ENCODE results near the gene BBS2. TPM values are rescaled to one million over a fixed set of nuclear protein-coding genes. Genes with fewer than 3 reads are reported as not detected.

BBS2 gene
- total RNA-seq, 1 donor from 2014 or later, result 37.5 TPM

DNA sequence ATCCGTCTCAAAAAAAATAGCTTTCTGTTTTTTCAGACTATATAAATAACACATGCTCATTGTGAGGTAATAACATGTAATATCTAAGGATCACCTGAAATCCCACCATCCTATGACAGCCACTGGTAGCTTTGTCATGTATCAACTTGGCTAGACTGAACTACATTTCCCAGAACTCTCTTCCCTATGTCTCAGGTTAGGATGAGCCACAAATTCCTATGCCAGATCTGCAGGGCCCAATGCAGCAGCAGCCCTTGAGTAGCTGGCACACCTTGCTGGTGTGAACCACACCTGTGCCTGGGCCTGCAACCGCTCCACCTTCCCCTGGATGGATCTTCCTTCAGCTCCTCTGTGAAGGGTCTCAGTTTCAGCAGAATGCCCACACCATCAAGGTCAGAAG, 40.4 kb downstream of the BBS2 start:
- no peak for DNase-seq (ENCODE audit: extremely low read depth, low read depth, low spot score)

DNA sequence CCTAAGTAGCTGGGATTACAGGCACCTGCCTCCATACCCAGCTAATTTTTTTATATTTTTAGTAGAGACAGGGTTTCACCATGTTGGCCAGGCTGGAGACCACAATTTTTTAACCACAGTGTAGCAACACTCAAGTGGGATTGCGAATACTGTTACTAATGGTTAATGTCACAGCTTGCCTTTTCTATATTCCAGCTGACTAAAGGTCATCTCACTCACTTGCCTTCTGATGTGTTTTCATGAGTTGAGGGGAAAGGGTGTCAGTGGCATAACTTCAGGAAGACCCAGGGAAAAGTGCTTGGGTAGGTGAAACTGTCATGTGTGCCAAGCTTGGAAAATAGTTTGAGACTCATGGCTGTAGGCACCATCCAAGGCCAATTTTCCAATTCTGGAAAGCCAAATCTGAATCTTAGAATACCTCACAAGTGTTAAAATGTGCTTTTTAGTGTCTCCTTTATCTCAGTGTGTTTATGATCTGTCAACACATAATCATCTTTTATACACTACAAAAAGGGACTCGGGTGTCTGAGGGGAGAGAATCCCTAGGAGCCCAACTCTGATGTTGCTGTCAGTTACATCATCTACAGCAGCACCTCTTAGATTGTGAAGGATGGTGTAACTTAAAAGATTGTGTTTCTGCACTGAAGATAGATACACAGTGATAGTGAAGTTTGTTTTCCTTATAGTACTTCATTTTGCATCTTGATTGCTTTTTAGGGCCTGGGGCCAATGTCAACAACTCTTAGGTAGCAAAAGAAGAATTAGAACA, 41.4 kb downstream of the BBS2 start:
- no peak for DNase-seq (ENCODE audit: extremely low read depth, low read depth, low spot score)

DNA sequence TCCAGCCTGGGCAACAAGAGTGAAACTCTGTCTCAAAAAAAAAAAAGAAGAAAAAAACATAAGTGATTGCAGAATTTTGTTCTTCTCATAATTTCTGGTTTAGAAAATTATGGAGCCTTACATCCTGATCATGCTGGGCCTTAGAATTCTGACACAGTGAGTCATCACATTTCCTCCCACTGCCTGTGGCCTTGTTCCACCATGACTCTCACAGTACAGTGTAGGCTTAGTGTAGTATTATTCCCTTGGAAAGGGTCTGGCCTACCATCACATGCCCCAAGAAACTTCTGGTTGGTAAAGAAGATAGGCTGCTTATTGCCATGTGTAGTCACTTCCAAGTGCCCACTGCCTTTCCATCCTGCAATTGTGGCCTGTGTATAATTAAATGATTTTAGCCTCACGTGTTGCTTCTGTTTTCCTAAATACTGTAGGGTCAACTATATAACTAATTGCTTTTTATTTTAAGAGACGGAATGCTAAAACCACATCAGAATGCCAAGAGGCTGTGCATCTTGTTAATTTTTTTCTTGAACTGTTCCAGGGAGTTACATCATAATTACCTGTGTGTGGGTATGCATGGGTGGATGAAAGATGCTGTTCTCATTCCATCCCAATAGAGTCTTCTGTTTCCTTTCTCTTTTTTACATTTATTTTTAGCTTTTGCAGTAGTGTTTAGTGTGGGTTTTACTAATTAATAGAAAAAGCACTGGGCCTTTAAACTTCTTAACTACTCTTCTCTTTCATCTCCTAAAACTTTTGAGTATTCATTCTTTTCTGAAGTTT, 42.5 kb downstream of the BBS2 start:
- peak; percentile 54 for DNase-seq (ENCODE audit: extremely low read depth, low read depth, low spot score)

DNA sequence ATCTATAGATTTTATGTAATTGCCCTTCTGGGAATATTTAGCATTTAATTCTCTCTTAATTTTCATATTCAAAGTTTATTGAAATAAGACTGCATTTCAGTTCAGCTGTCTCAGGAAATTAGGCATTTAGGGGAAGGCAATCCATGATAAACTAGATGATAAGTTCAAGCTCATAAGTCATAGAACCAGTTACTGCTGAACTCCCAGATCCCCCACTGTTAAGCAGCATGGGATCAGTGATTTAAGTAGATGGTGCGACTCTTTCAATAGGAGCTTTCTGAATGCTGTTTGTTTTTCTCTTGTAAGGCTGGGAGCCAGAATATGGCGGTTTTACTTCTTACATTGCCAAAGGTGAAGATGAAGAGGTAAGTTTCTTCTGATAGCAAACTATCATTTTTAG, 44.6 kb downstream of the BBS2 start:
- DNase-seq (ENCODE audit: extremely low read depth, low read depth, low spot score), result no peak

DNA sequence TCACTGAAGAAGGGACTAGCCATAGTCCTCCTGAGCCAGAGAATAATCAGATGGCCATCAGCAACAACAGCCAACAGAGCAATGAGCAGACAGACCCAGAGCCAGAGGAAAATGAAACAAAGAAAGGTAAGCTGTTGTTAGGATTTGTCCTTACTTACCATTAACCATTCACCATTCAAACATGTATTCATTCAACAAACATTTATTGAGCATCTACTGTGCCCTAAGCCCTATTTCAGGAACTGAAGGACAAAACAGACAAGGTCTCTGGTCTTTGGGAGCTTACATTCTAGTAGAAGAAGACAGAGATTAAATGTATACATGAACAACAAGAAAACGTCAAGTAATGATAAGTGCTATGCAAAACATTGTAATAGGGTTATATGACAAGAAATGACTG, 49.2 kb downstream of the BBS2 start:
- DNase-seq (ENCODE audit: extremely low read depth, low read depth, low spot score), result no peak

DNA sequence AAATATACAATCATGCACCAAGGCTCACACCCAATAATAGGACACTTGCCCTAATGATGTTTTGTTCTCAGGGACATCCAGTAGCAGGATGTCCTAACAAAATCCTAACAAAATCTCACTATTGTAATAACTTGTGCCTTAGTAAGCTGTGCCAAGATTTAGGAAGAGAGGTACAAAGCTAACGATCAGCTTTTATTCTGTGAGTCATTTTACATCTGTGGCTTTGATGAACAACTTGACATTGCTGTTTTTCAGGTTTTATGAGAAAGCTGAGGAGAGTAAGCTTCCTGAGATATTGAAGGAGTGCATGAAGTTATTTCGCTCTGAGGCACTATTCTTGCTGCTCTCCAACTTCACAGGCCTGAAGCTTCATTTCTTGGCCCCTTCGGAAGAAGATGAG, 49.6 kb downstream of the BBS2 start:
- no peak for DNase-seq (ENCODE audit: extremely low read depth, low read depth, low spot score)

DNA sequence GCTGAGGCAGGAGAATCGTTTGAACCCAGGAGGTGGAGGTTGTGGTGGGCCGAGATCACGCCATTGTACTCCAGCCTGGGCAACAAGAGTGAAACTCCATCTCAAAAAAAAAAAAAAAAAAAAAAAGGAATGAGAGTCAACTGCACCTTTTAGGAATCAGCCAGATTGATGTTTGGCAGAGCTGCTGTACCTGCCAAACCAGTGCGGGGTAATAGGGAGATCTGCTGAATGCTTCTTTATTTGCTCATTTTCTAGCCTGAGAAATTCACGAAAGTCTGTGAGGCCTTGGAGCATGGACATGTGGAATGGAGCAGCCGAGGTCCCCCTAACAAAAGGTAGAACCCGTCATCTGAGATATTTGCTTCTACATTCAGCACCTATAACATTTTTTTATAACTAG, 50.1 kb downstream of the BBS2 start:
- DNase-seq (ENCODE audit: extremely low read depth, low read depth, low spot score), result no peak

DNA sequence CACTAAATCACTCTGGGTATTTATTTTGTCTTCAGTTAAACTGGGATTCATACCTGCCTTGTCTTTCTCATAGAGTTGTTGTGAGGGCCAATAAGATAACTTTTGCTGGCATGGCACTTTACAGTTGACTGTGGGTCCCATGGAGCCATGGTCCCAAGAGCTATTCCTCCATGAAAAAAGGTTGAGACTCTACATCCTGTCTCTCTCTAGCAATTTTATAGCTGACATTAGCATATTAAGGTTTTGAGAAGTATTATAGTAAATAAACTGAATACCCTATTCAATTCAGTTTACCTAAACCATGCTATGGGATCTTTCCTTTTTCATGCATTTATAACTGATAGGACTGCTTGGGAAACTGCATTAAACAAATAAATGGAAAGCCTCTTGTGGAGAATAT, 51.0 kb downstream of the BBS2 start:
- DNase-seq (ENCODE audit: extremely low read depth, low read depth, low spot score), result no peak

DNA sequence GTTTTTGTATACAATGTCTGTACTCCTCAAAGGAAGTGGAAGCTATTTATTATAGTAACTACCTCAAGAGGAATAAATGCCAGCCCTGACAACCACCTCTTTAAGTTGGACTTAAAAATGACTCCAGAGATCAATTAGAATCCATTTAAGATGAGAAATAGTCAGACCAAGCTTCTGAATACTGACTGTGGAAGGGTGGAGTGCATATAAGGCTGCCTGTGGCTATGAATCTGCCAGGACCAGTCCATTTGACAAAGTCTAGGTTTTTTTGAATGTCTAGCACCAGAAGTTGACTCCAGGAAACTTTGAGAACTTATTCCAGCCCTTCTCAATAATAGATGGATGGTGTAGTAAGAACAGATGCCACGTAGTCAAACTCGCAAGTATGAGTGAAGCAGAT, 53.5 kb downstream of the BBS2 start:
- no peak for DNase-seq (ENCODE audit: extremely low read depth, low read depth, low spot score)

DNA sequence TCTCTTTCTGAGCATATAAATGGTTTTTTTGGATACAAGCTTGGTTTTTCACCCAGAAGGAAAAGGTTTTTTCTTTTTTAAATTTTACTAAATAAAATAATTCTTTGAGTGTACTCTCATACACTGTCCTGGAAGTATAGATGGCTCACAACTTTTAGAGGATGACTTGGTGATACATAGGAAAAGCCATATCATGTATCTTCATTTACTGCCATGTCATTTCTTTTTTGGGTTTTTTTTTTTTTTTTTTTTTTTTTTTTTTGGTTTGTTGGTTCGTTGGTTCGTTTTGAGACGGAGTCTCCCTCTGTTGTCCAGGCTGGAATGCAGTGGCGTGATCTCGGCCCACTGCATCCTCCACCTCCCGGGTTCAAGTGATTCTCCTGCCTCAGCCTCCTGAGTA, 56.7 kb downstream of the BBS2 start:
- no peak for DNase-seq (ENCODE audit: extremely low read depth, low read depth, low spot score)

DNA sequence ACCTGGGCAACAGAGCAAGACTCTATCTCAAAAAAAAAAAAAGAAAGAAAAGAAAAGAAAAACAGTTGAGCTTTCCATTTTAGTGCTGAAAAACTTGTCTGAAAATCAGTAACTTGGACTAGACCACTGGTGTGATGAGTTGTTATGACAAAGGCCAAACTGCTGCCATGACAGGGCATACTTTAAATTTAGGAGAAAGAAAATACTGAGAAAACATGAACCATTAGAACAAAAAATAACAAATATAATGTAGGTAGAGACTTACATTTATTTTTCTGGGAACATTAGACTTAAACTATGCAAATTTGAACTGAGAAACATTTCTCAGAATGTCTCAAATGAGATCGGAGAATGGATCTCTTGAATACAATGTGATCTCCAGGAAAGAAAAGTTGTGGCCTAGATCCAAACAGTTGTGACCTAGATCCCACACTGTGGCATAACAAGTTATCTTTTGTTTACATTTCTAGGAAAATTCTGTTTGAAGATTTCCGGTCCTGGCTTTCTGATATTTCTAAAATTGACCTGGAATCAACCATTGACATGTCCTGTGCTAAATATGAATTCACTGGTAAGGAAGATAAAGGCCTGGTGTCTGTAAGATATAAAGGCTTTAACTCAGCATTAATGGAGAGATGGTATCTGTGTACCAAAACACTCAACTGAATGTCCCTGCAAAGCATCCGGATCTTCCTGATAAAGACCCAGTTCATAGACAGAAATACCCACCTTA, 57.6 kb downstream of the BBS2 start:
- DNase-seq (ENCODE audit: extremely low read depth, low read depth, low spot score), result no peak

DNA sequence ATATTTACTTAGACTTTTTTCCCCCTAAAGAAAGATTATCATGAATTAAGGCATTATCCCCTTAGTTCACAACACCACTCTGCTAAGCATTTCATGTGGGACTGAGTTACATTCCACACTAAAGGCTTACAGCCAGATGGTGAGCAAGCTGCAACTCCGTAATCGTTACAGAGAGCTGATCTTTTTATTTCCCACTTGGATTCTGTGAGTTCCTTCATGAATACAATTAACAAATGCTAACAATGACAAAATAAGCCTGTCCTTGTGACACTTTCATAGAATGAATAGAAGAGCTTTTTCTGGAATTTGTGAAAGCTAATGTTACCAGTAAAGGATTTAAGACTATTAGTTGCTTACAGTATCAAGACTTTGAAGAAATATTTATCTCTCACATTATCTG, 59.7 kb downstream of the BBS2 start:
- DNase-seq (ENCODE audit: extremely low read depth, low read depth, low spot score), result no peak

DNA sequence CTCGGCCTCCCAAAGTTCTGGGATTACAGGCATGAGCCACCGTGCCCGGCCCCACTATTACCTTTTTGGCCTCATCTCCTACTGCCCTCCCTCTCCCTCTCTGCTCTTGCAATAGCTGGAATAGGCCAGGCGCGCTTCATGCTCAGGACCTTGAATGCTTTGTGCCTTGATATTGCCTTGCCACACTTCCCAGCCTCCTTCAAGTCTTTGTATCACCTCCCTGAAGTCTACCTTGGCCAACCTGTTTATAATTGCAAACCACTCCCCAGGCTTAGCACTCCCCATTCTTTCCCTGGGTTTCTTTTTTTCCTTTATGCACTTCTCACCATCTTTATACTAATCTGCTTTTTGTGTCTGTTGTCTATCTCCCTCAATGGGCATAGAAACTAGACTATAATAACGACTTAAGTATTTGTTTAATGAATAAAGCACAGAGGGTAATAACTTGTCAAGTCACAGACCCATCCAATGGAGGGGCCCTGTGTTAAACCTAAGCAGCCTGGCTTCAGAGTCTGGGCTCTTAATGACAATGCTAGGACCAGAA, 61.8 kb downstream of the BBS2 start:
- DNase-seq (ENCODE audit: extremely low read depth, low read depth, low spot score), result no peak

DNA sequence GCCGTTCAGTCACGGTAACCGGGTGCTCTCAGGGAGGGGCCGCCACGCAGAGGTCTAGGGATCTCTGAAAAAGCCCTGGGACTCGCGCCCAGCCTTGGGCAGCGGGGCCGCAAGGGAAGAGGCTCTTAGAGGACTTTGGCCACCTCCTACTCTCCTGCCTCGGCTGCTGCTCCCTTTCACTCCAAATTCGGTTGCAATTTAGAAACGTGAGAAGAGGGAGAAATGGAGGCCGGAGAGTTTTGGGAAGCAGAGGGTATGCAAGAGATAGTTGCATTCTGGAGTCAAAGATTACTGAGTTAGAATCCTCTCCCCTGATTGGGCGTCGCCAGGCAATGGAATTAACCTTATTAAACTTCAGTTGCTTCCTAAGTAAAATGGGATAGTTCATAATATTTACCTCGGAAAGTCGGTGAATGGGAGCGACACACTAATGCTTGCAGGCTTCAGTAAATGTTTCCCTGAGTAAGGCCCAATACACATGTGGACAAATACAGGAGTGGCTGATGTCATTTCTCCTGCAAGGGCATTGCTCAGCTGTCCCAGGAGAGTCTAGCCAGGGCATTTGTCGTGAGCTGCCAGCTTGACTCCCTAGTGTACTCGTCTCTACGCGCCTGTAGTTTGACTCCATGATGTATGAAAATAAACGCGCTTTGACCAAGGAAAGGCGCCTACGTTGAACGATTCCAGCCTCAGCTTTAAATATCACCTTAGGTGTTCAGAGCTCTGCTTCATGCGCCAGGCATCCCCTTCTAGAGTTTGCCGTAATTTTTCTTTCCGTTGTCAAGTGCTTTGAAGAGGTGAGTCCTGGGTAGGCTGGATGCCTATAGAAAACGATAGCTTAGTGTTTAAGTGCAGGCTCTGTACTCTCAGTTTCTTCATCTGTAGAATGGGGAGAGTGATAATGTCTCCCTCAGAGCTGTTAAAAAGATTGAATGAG, 67.8 kb downstream of the BBS2 start:
- DNase-seq (ENCODE audit: extremely low read depth, low read depth, low spot score), result no peak

DNA sequence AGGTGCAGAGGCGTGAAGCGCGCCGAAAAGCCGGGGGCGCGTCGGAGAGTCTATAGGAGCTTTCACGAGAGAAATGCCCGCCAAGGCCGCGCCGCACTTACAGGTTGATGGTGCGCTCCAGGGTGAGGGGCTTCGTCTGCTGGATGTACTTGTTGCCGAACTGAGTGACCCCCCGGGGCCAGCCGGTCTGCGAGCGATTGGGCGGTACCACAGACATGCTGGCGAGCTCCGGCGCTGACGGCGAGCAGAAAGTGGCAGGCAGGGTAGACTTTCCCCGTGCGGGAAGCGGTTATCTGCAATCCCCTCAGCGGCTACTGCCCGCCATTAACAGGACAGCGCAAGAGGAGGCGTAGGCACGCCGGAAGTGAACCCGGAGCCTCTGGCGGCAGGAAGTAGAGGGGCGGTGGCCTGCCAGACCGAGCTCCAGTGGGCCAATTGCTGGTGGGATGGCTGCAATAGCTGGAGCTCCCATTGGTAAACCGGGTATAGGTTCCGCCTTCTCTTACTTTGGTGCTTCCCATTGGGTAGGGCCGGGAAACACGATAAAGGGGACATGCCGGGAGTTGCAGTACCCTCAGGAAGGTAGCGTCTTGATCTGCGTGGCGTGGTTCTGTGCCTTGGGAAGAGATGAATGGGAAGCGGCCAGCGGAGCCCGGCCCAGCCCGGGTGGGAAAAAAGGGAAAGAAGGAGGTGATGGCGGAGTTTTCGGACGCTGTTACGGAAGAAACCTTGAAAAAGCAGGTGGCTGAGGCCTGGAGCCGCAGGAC, 68.7 kb downstream of the BBS2 start, which contains the start of the genes NUDT21 and OGFOD1:
Gene NUDT21, minus strand, starts transcription at position 347 of the 767 bp plus-strand sequence. Its CDS starts 130 bp downstream, at position 217.
Gene OGFOD1, plus strand, starts transcription at position 569 of the 767 bp plus-strand sequence. Its CDS starts 59 bp downstream, at position 628.
- DNase-seq (ENCODE audit: extremely low read depth, low read depth, low spot score), result peak; percentile 85

DNA sequence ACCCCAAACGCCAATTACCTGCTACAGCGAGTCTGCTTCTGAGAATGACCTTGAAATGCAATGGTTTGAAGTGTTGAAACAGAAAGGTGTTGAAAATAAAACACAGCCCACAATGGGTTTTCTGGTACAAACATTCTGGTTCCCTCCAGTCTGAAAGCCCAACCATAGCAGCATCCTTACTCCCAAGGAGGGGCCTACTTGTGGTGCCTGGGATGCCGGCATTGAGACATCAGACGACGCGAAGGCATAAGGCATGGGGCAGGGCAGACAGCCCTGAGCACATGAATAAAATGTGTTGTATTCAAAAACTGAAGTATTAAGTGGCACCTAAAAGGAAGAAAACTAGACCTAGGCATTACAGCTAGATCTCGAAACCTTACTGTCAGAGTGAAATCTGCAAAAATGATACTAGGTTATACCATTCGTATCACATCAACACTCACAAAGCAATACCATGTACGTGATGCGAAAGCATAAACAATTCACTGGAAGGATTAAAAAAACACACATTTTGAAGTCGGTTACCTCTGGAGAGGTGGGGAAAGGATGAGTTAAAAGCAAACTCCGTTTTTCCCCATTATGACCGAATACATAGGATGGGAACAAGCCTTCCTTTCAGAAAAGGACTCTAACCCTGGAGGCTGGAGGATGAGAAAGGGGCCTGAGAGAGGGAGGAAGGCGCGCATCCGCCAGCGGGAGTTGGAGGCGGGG, 69.4 kb downstream of the BBS2 start:
- no peak for DNase-seq (ENCODE audit: extremely low read depth, low read depth, low spot score)

DNA sequence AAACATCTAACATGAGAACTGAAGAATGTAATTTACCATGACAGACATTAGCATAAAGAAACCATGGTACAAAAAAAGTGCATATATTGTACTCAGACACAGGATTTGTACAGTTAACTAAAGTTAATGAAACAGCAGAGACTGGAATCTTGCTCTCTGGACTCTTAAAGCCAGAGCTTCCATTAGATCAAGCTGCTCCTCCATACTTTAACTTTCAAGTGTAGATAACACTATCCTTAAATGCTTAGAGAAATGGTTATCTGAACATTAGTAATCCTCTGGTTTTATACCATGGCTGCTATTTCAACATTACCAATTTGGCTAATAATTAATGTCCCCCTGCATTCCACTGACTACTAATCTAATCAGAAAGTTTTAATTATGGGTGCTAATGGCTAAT, 71.8 kb downstream of the BBS2 start:
- DNase-seq (ENCODE audit: extremely low read depth, low read depth, low spot score), result no peak

DNA sequence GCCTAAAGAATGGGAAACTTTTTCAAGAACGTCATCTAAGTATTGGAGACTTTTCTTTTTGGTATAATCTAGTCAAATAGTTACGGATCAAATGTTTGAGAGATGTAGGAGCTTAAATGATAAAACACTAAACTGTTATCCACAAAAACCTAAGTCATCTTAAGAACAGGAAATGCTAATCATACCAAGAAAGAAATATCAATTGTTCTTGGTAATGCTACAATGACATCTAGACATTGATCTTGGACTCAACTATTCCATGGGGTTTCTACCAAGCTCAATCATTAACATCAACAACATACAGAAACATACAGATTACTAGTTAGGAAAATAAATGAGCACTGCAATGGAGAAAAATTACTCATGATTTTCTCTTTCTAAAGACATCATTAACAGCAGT, 72.5 kb downstream of the BBS2 start:
- no peak for DNase-seq (ENCODE audit: extremely low read depth, low read depth, low spot score)

DNA sequence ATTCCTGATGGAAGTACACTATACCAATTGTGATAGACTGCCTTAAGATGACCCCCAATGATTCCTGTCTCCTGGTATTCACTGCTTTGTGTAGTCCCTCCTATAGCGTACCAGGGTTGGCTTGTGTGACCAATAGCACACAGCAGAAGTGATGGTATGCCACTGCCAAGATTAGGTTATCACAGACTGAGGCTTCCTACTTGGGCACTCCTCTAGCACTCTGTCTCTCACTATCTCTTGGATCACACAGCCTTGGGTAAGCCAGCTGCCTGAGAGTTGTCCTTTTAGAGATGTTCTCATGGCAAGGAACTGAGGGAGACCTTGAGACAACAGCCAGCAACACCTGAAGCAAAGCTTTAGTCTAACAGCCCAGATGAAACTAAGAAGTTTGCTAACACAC, 81.8 kb downstream of the BBS2 start:
- no peak for DNase-seq (ENCODE audit: extremely low read depth, low read depth, low spot score)

All from glomerular endothelial cell (primary cell).